Osteoblast (primary cell): ENCODE results near the gene MZB1. TPM values are rescaled to one million over a fixed set of nuclear protein-coding genes. Genes with fewer than 3 reads are reported as not detected.
A peak's percentile ranks its signal among the peaks of the same experiment; 100 is the strongest.

Source experiments
- DNase-seq: peaks from one replicate; pipeline ENCODE4 v3.0.0; 2011; ENCODE audit warnings: low spot score, mixed read lengths; ENCODE audit not compliant: insufficient read length; ENCODE audit errors: missing footprints
- H2AFZ ChIP-seq: 2 replicates; pipeline ENCODE4 v1.6.0; 2011; ENCODE audit warnings: mild to moderate bottlenecking, low read length
- H3K27ac ChIP-seq: 2 replicates; pipeline ENCODE4 v1.5.1; 2011; ENCODE audit warnings: mild to moderate bottlenecking, low read depth, low read length, moderate library complexity
- H3K27me3 ChIP-seq: 2 replicates; pipeline ENCODE4 v1.6.0; 2012; ENCODE audit warnings: mild to moderate bottlenecking, control low read depth, inconsistent platforms, low read length, moderate library complexity; ENCODE audit not compliant: insufficient read depth
- H3K36me3 ChIP-seq: 2 replicates; pipeline ENCODE4 v1.5.1; 2011; ENCODE audit warnings: mild to moderate bottlenecking, low read length, control low read depth, moderate library complexity; ENCODE audit not compliant: insufficient read depth
- H3K4me1 ChIP-seq: 2 replicates; pipeline ENCODE4 v1.5.1; 2011; ENCODE audit warnings: mild to moderate bottlenecking, low read length, control low read depth, moderate library complexity; ENCODE audit not compliant: insufficient read depth
- H3K4me2 ChIP-seq: 2 replicates; pipeline ENCODE4 v1.6.0; 2011; ENCODE audit warnings: mild to moderate bottlenecking, low read length; ENCODE audit not compliant: insufficient read depth
- H3K4me3 ChIP-seq: fragments of 200-600 bp; sonication (generic); 3 replicates; pipeline ENCODE4 v1.5.1; 2012; ENCODE audit warnings: mild to moderate bottlenecking, low read length, inconsistent platforms; ENCODE audit not compliant: insufficient read depth
- H3K79me2 ChIP-seq: 2 replicates; pipeline ENCODE4 v1.6.0; 2012; ENCODE audit warnings: mild to moderate bottlenecking, low read length, control low read depth, inconsistent platforms; ENCODE audit not compliant: insufficient read depth
- H3K9me3 ChIP-seq: 2 replicates; pipeline ENCODE4 v1.5.1; 2011; ENCODE audit warnings: low read depth, low read length, control low read depth
- H4K20me1 ChIP-seq: 2 replicates; pipeline ENCODE4 v1.6.0; 2012; ENCODE audit warnings: mild to moderate bottlenecking, low read length, control low read depth; ENCODE audit not compliant: insufficient read depth
- CTCF ChIP-seq: IDR thresholded peaks from 2 replicates; pipeline ENCODE4 v1.5.1; 2011; ENCODE audit warnings: mild to moderate bottlenecking, low read depth, low read length, moderate library complexity; ENCODE audit errors: extremely low read depth
- total RNA-seq: library from RNA; depleted of rRNA; stranded (reverse); fragments of >200 nt; gene quantifications from 2 replicates; pipeline ENCODE4 v1.2.3, GENCODE V29; 2012

Gene MZB1
- total RNA-seq, 1 donor, result not detected

GRCh38 chr5:139391570-139392323 is 2.0 kb upstream of the MZB1 start:
- H3K79me2 ChIP-seq, result no peaks in the 10 kb centered on the region
- no peaks in the 10 kb centered on the region for H3K36me3 ChIP-seq
- H3K4me1 ChIP-seq, result no peaks in the 10 kb centered on the region
- H3K27me3 ChIP-seq, result peaks cover 18% of the 10 kb centered on the region
- H3K4me3 ChIP-seq, result peak overlapping the region; percentile 57
- no peaks in the 10 kb centered on the region for H3K9me3 ChIP-seq
- H2AFZ ChIP-seq, result peak overlapping the region; percentile 42
- DNase-seq, result peak; percentile 95
- H4K20me1 ChIP-seq, result peaks cover 4% of the 10 kb centered on the region
- peak overlapping the region; percentile 71 for H3K4me2 ChIP-seq
- TF ChIP-seq CTCF, result no peak
- H3K27ac ChIP-seq, result no peak overlapping the region

GRCh38 chr5:139390639-139391569 is 1.2 kb upstream of the MZB1 start:
- Histone ChIP-seq H2AFZ (peak overlapping the region; percentile 42), H3K4me1 (no peaks in the 10 kb centered on the region), H3K79me2 (no peaks in the 10 kb centered on the region), H3K36me3 (no peaks in the 10 kb centered on the region), H3K9me3 (no peaks in the 10 kb centered on the region), H3K4me3 (no peak overlapping the region), H3K27ac (no peak overlapping the region), H4K20me1 (peaks cover 4% of the 10 kb centered on the region), H3K27me3 (peaks cover 18% of the 10 kb centered on the region), H3K4me2 (no peak overlapping the region)
- peak; percentile 88 for DNase-seq
- TF ChIP-seq CTCF, result no peak

- no peaks in the 10 kb centered on the region for H4K20me1 ChIP-seq
- no peaks in the 10 kb centered on the region for H3K9me3 ChIP-seq
- no peaks in the 10 kb centered on the region for H3K36me3 ChIP-seq
- peaks cover 3% of the 10 kb centered on the region for H3K27me3 ChIP-seq
- H2AFZ ChIP-seq, result peak overlapping the region; percentile 46
- TF ChIP-seq CTCF, result no peak
- DNase-seq, result peak; percentile 96
- H3K4me3 ChIP-seq, result peak overlapping the region; percentile 30
- no peaks in the 10 kb centered on the region for H3K79me2 ChIP-seq
- peaks cover 4% of the 10 kb centered on the region for H3K4me1 ChIP-seq
- H3K27ac ChIP-seq, result no peak overlapping the region
- H3K4me2 ChIP-seq, result peak overlapping the region; percentile 9
These were observed 1.4 kb downstream of the MZB1 start for GRCh38 chr5:139388198-139388821.
